KBM-7 (cell line): ENCODE data around the gene METTL16.
"Not testable (repeated sequence)": the region's sequence is repeated elsewhere in the genome, so short reads cannot be mapped to it uniquely, and the experiment has no call there.

Source experiments
- DNase-seq: peaks from one replicate; pipeline ENCODE4 v3.0.0-alpha.2; 2015
- in situ Hi-C: fragments of 300-500 bp; cut with MboI; formaldehyde crosslinking; loops from 2 replicates; pipeline ENCODE4 v1.14.3; 2020; ENCODE audit warnings: low sequenced_read_pairs, low pct_unique_long_range_greater_than_20kb, mixed read lengths

METTL16 gene, protein sequence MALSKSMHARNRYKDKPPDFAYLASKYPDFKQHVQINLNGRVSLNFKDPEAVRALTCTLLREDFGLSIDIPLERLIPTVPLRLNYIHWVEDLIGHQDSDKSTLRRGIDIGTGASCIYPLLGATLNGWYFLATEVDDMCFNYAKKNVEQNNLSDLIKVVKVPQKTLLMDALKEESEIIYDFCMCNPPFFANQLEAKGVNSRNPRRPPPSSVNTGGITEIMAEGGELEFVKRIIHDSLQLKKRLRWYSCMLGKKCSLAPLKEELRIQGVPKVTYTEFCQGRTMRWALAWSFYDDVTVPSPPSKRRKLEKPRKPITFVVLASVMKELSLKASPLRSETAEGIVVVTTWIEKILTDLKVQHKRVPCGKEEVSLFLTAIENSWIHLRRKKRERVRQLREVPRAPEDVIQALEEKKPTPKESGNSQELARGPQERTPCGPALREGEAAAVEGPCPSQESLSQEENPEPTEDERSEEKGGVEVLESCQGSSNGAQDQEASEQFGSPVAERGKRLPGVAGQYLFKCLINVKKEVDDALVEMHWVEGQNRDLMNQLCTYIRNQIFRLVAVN

DNA sequence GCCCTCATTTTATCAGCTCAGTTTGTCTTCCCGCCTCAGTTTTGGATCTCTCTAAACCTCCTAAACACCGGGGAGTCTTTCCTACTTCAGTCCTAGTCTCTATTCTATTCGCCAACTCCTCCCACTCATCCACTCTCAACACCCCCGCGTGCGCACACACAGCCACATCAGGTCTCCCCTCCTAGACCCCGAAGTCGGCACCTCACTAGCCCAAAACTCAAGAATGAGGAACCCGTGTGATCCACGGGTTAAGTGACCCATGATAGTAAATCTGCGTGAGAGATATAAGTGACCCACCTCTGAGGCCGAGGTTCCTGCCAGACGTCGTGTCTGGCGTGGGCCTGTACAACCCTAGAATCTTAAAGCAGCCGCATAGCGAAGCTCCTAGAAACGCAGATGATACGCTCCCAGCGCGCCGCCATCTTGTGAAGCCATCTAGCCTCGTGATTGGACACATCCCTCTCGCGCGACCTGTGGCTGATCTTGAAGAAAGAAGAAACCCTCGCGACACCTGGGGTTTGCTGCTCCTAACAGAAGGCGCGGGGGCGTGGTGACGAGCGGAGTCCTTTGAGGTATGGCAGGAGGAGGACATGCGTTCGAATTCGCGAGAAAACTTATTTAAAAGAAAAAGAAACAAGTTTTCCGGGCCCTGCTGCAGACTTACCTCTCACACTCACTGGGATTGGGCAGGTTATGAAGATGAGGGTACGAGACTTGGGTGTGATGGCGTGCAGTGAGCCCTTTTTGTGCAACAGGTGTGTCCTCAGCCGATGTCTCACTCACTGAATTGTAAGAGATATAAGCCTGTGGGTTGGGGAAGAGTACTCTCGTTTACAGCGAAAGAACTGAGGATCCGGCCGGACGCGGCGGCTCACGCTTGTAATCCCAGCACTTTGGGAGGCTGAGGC is at the start of gene METTL16:
METTL16 (minus strand) TSS at position 427 of the 908 bp plus-strand sequence. CDS start 9,557 bp downstream, outside the sequence.
- in situ Hi-C loops = no loop called here

DNA sequence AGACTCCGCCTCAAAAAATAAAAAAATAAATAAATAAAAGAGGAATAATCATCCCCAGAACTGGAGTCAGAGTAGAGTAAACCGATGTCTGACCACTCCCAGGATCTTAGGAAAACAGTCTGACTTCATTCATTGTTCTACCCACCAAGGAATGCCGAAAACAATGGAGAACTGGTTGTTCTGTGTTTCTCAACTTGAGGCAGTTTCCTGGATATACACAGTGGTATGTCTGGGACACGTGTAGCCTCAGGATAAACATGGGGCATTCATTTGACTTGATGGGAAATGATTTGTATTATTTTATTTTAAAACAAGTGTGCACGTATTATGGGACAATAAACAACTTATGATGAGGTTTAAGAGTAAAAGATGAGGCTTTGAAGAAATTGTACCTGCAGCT is 49.0 kb upstream of the METTL16 start:
- in situ Hi-C loops = no loop called here
- DNase-seq = no peak

More for the DNA sequence above, at the start of gene METTL16:
- DNase-seq = peak; percentile 98

DNA sequence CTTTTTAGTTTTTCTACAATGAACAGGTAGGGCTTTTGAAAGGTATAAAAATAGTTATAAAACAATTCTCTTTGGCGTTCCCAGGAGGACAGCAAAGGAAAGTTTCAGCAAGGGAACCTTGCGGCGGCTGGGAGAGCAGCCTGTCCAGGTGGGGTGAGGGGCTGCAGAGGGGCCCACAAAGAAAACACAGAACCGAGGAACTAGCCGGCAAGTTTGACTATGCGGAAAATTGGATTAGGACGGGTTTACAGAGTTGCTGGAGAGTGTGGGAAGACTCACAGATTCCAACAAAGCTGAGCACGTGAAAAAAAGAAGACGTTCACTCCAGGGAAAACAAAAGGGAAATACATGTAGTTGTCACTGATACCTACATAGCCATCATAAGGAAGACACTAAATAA is 40.2 kb upstream of the METTL16 start:
- in situ Hi-C loops = no loop called here

DNA sequence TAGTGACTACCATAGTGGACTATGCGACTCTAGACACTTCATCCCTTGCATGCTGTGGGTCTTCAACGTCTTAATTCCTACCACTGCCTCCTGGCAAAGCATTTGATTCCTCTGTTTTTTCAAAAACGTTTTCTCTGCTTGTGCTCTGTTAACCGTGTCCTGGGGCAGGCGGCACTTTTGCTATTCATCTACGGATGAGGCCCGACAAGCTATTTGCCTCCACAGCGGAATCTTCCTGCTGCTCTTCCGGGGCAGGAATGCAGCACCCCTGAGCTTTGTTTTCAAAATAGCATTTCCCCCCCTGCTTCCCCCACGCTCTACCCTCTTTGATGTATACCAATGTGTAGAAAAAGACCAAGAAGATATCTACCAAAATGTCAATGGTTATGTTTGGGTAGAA is 39.8 kb upstream of the METTL16 start:
- DNase-seq = no peak

More for the DNA sequence above, 40.2 kb upstream of the METTL16 start:
- DNase-seq = no peak

DNA sequence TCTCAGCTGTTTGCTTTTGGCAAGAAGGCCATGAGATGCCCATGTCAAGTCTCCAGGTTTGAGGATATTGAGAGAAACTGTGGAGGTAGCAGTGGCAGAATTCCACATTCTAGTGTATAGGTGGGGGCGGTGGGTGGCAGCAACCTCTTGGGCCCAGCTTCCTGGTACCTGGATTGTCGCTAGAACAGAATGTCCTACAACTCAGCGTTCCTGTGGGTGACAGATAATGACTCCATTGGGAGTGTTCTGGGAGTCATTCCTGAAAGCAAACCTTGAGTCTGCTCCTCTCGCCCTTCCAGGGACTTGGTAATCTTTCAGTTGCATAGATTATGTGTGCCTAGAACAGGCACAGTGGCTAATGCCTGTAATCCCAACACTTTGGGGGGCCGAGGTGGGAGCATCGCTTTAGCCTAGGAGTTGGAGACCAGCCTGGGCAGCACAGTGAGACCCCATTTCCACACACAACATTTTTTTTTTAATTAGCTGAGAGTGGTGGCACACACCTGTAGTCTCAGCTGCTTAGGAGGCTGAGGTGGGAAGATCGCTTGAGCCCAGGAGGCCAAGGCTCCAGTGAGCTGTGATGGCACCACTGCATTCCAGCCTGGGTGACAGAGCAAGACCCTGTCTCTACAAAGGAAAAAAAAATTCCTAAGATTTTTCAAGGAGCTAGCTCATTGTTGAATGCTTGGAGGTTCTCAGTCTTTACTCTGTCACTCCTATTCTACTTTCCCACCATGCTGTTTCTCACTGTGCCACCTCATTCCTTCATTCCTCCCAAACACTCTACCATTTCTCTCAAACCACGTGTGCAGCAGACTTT is 37.9 kb upstream of the METTL16 start:
- no peak for DNase-seq
- in situ Hi-C loops = no loop called here

More for the DNA sequence above, 39.8 kb upstream of the METTL16 start:
- in situ Hi-C loops = no loop called here

DNA sequence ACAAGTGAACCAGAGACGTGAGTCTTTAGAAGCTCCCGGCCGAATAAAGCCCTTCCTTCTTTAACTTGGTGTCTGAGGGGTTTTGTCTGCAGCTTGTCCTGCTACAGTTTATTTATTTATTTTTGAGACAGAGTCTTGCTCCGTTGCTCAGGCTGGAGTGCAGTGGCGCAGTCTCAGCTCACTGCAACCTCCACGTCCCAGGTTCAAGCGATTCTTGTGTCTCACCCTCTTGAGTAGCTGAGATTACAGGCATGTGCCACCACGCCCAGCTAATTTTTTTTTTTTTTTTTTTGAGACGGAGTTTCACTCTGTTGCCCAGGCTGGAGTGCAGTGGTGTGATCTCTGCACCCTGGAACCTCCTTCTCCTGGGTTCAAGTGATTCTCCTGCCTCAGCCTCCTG is 36.3 kb upstream of the METTL16 start:
- DNase-seq, in situ Hi-C loops: not testable (repeated sequence)

DNA sequence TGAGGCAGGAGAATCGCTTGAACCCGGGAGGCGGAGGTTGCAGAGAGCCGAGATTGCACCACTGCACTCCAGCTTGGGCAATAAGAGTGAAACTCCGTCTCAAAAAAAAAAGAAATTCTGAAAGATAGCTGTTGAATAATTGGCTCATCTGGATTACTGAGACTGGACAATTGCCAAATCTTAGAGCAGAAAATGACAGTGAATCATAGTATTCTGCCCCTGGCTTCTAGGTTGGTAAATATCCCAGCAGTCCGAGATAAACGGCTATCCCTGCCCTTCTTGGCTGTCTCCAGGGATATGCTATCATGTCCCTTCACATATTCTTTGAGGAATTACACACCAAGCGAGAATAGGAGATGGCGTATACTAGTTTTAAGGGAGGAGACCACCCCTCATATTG is 35.5 kb upstream of the METTL16 start:
- no peak for DNase-seq
- in situ Hi-C loops = no loop called here

DNA sequence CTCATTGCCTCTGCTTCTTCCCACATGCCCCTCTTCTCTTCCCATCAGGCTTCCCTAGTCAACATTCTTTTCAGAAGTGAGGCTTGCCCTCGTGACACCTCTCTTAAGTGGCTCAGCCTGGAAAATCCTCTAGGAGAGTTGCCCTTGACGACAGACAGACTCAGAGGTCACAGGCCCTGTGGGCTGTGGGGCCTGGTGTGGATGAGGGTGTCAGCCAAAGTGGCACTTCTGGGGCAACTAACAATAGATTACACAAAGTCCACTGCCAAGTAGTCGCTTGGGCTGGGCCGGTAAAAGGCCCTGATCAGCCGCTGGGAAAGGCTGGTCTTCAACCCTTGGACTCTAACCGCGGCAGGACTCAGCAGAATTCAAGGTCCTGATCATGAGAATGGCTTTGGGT is 33.7 kb upstream of the METTL16 start:
- DNase-seq = no peak
- in situ Hi-C loops = no loop called here

DNA sequence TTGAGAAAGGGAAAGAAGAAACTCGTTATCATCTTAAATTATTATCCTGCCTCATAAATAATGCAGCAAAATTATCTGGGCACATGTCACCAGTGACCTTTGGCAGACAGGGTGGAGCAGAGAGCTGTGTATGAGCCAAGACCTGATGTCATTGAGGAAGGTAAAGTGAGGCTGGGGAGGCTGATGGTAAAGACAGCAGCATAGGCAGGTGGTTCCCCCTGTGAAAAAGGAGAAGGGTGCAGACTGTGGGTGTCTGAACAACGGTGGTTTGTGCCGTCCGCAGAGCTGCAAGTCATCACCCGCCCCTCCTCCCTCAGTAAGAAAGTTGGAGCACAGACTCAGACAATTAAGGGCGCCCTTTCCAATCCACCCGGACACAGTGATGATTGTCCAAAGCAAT is 30.8 kb upstream of the METTL16 start:
- no peak for DNase-seq
- in situ Hi-C loops = no loop called here

DNA sequence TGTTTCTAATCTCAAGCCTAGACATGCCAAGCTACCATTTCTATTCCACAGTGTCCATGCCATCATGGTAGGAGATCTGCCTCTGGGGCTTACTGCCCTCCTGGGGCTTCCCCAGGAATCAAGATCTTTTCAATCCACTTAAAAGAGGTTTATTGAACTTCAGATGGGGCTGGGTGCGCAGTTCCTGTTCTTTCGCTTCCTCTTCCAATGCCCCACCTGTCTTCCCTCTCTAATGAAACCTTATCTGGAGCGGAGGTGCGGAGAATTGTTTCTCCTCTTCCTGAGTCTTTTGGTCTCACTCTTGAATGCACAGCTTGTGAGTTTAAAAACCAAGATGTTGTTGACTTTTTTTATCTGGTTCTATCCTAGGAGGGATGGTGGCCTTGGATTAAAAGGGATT is 30.4 kb upstream of the METTL16 start:
- in situ Hi-C loops = no loop called here
- no peak for DNase-seq

DNA sequence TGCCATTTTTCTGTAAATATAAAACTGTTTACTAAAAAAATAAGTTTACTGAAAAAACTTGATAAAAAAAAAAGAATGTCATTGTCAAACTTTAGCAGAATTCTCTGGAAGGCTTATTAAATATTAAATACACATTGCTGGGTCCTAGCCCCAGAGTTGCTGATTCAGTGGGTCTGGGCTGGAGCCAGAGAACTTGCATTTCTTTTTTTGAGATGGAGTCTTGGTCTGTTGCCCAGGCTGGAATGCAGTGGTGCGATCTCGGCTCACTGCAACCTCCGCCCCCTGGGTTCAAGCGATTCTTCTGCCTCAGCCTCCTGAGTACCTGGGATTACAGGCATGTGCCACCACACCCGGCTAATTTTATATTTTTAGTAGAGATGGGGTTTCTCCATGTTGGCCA is 25.9 kb upstream of the METTL16 start:
- in situ Hi-C loops, DNase-seq: not testable (repeated sequence)

DNA sequence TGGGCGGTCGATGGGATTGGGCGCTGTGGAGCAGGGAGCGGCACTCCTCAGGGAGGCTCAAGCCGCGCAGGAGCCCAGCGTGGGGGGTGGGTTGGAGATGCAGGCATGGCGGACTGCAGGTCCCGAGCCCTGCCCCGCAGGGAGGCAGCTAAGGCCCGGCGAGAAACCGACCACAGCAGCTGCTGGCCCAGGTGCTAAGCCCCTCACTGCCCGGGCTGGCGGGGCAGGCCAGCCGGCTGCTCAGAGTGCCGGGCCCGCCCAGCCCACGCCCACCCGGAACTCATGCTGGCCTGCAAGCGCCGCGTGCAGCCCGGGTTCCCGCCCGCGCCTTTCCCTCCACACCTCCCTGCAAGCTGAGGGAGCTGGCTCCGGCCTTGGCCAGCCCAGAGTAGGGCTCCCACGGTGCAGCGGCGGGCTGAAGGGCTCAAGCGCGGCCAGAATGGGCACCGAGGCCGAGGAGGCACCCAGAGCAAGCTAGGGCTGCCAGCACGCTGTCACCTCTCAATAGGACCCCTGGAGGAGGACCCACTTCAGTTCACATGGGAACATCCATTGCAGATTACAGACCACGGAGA is 20.5 kb upstream of the METTL16 start:
- in situ Hi-C loops = no loop called here
- no peak for DNase-seq

DNA sequence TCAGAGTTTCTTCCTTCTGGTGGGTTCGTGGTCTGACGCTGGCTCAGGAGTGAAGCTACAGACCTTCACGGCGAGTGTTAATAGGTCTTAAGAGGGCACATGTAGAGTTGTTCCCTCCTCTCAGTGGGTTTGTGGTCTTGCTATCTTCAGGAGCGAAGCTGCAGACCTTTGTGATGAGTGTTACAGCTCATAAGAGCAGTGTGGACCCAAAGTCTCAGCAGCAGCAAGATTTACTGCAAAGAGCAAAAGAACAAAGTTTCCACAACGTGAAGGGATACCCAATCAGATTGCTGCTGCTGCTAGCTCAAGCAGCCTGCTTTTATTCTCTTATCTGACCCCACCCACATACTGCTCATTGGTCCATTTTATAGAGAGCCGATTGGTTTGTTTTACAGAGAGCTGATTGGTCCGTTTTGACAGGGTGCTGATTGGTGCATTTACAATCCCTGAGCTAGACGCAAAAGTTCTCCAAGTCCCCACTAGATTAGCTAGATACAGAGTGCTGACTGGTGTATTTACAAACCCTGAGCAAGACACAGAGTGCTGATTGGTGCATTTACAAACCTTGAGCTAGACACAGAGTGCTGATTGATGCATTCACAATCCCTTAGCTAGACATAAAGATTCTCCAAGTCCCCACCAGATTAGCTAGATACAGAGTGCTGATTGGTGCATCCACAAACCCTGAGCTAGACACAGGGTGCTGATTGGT is 19.7 kb upstream of the METTL16 start:
- in situ Hi-C loops = not testable (repeated sequence)
- peak; percentile 19 for DNase-seq

DNA sequence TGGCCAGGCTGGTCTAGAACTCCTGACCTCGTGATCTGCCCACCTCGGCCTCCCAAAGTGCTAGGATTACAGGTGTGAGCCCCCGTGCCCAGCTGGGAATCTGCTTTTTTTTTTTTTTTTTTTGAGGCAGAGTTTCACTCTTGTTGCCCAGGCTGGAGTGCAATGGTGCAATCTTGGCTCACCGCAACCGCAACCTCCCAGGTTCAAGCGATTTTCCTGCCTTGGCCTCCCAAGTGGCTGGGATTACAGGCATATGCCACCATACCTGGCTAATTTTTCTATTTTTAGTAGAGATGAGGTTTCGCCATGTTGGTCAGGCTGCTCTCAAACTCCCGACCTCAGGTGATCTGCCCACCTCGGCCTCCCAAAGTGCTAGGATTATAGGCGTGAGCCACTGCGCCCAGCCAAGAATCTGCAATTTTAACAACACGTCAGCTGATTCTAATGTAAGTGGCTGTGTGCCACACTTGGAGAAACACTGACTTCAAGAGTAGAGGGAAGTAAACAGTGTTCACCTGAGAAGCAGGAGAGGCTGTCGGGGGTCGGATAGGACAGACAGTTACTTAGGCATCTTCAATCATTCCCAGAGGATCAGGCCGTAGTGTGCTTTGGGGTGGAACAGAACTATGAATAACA is 10.2 kb upstream of the METTL16 start:
- in situ Hi-C loops, DNase-seq: not testable (repeated sequence)

DNA sequence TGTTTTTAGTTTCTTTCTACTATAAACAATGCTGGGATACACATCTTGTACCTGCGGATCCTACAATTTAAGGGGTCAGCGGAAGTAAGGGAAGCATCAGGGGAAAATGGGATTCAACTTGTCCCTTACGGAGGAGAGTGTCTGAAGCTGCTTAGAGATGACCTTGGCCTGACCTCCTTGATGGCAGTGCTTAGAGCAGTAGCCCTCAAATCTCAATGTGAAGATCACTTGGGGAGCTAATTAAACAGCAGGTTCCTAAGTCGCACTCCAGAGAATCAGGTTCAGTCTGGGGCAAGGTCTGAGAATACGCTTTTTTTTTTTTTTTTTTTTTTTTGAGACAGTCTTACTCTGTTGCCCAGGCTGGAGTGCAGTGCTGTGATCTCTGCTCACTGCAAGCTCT is 9.6 kb upstream of the METTL16 start:
- in situ Hi-C loops = no loop called here
- no peak for DNase-seq

DNA sequence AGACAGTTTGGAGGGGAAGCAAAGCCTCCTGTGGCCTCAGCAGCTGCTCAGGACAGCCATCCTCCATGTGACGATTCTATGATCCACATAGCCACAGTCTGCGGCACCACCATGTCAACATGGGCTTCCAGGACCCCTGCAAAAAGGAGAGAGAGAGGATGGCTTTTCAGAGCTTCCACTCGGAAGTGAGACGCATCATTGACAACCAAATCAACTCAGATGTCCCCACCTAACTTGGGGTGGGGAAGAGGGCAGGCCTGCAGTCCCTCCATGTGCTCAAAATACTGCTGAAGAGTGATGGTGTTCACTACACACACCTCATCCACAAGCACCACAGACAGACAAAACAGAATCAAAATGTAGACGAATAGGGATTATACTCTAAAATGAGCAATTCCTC is 5.9 kb upstream of the METTL16 start:
- no peak for DNase-seq
- in situ Hi-C loops = no loop called here

DNA sequence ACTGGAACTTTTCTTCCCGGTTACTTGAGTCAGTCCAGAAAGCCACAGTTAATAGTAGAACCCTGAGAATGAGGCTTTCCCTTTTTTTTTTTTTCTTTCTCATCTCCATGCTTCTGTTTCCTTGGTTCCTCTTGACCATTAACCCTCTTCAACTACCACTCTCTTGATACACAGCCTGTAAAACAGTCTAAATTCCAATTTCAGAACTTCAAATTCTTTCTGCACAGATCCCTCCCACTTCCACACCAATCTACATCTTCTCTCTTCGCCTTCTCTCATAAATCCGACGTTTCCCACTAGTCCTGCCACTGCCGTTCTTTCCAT is 588 bp downstream of the METTL16 start:
- DNase-seq = no peak
- in situ Hi-C loops = no loop called here

DNA sequence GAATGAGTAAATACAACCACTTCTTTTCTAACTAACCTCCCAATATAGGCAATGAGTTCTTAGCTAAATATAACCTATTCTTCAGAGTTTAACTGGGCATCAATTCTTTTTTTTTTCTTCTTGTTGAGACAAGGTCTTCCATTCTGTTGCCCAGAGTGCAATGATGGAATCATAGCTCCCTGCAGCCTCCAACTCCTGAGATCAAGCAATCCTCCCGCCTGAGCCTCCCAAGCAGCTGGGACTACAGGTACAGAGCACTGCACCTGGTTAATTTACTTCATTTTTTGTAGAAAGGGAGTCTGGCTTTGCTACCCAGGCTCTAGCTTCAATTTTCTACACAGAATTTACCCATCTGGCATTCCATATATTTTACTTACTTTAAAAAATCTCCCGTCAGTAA is 1.1 kb downstream of the METTL16 start:
- in situ Hi-C loops = no loop called here
- DNase-seq = no peak
